Measurements from ENCODE around the gene MCTP2.

MCTP2 gene

GRCh38 chr15:94331731-94332130, 100.4 kb downstream of the MCTP2 start:
- no peaks in the 10 kb centered on the region for H3K27me3 ChIP-seq (ENCODE audit: low read depth, low read length)
- H3K27ac ChIP-seq (ENCODE audit: low read length): no peak overlapping the region
- no peaks in the 10 kb centered on the region for H3K9me3 ChIP-seq (ENCODE audit: control insufficient read depth in 1 of 2, low read length in 2 of 2)
- H3K4me3 ChIP-seq (ENCODE audit: low read depth in 1 of 2, low read length in 2 of 2): no peak overlapping the region
- H3K4me1 ChIP-seq (ENCODE audit: control insufficient read depth in 1 of 2, insufficient read depth in 2 of 2, low read length in 2 of 2): no peaks in the 10 kb centered on the region
- H3K36me3 ChIP-seq (ENCODE audit: control insufficient read depth in 1 of 2, insufficient read depth in 2 of 2, low read length in 2 of 2): no peaks in the 10 kb centered on the region

GRCh38 chr15:94335616-94336015, 104.3 kb downstream of the MCTP2 start:
- no peaks in the 10 kb centered on the region for H3K36me3 ChIP-seq (ENCODE audit: control insufficient read depth in 1 of 2, insufficient read depth in 2 of 2, low read length in 2 of 2)
- no peaks in the 10 kb centered on the region for H3K9me3 ChIP-seq (ENCODE audit: control insufficient read depth in 1 of 2, low read length in 2 of 2)
- no peak overlapping the region for H3K27ac ChIP-seq (ENCODE audit: low read length)
- H3K27me3 ChIP-seq (ENCODE audit: low read depth, low read length): no peaks in the 10 kb centered on the region
- no peak overlapping the region for H3K4me3 ChIP-seq (ENCODE audit: low read depth in 1 of 2, low read length in 2 of 2)
- H3K4me1 ChIP-seq (ENCODE audit: control insufficient read depth in 1 of 2, insufficient read depth in 2 of 2, low read length in 2 of 2): no peaks in the 10 kb centered on the region

GRCh38 chr15:94336817-94337467, 105.6 kb downstream of the MCTP2 start:
- no peaks in the 10 kb centered on the region for H3K9me3 ChIP-seq (ENCODE audit: control insufficient read depth in 1 of 2, low read length in 2 of 2)
- no peak overlapping the region for H3K4me3 ChIP-seq (ENCODE audit: low read depth in 1 of 2, low read length in 2 of 2)
- no peaks in the 10 kb centered on the region for H3K4me1 ChIP-seq (ENCODE audit: control insufficient read depth in 1 of 2, insufficient read depth in 2 of 2, low read length in 2 of 2)
- no peak overlapping the region for H3K27ac ChIP-seq (ENCODE audit: low read length)
- no peaks in the 10 kb centered on the region for H3K36me3 ChIP-seq (ENCODE audit: control insufficient read depth in 1 of 2, insufficient read depth in 2 of 2, low read length in 2 of 2)
- H3K27me3 ChIP-seq (ENCODE audit: low read depth, low read length): no peaks in the 10 kb centered on the region

GRCh38 chr15:94338243-94338846, 107.0 kb downstream of the MCTP2 start:
- H3K27me3 ChIP-seq (ENCODE audit: low read depth, low read length): no peaks in the 10 kb centered on the region
- no peaks in the 10 kb centered on the region for H3K4me1 ChIP-seq (ENCODE audit: control insufficient read depth in 1 of 2, insufficient read depth in 2 of 2, low read length in 2 of 2)
- no peak overlapping the region for H3K27ac ChIP-seq (ENCODE audit: low read length)
- no peak overlapping the region for H3K4me3 ChIP-seq (ENCODE audit: low read depth in 1 of 2, low read length in 2 of 2)
- no peaks in the 10 kb centered on the region for H3K36me3 ChIP-seq (ENCODE audit: control insufficient read depth in 1 of 2, insufficient read depth in 2 of 2, low read length in 2 of 2)
- no peaks in the 10 kb centered on the region for H3K9me3 ChIP-seq (ENCODE audit: control insufficient read depth in 1 of 2, low read length in 2 of 2)

GRCh38 chr15:94346282-94346681, 114.9 kb downstream of the MCTP2 start:
- Histone ChIP-seq H3K4me3 (ENCODE audit: low read depth in 1 of 2, low read length in 2 of 2) (no peak overlapping the region), H3K4me1 (ENCODE audit: control insufficient read depth in 1 of 2, insufficient read depth in 2 of 2, low read length in 2 of 2) (no peaks in the 10 kb centered on the region), H3K27me3 (ENCODE audit: low read depth, low read length) (no peaks in the 10 kb centered on the region), H3K9me3 (ENCODE audit: control insufficient read depth in 1 of 2, low read length in 2 of 2) (no peaks in the 10 kb centered on the region), H3K27ac (ENCODE audit: low read length) (no peak overlapping the region), H3K36me3 (ENCODE audit: control insufficient read depth in 1 of 2, insufficient read depth in 2 of 2, low read length in 2 of 2) (no peaks in the 10 kb centered on the region)

- Histone ChIP-seq H3K9me3 (ENCODE audit: control insufficient read depth in 1 of 2, low read length in 2 of 2) (no peaks in the 10 kb centered on the region), H3K4me1 (ENCODE audit: control insufficient read depth in 1 of 2, insufficient read depth in 2 of 2, low read length in 2 of 2) (no peaks in the 10 kb centered on the region), H3K4me3 (ENCODE audit: low read depth in 1 of 2, low read length in 2 of 2) (no peak overlapping the region), H3K27me3 (ENCODE audit: low read depth, low read length) (no peaks in the 10 kb centered on the region), H3K27ac (ENCODE audit: low read length) (no peak overlapping the region), H3K36me3 (ENCODE audit: control insufficient read depth in 1 of 2, insufficient read depth in 2 of 2, low read length in 2 of 2) (no peaks in the 10 kb centered on the region)
Measured at GRCh38 chr15:94348084-94348483, 116.7 kb downstream of the MCTP2 start.

- no peaks in the 10 kb centered on the region for H3K27me3 ChIP-seq (ENCODE audit: low read depth, low read length)
- no peak overlapping the region for H3K27ac ChIP-seq (ENCODE audit: low read length)
- H3K36me3 ChIP-seq (ENCODE audit: control insufficient read depth in 1 of 2, insufficient read depth in 2 of 2, low read length in 2 of 2): no peaks in the 10 kb centered on the region
- H3K9me3 ChIP-seq (ENCODE audit: control insufficient read depth in 1 of 2, low read length in 2 of 2): no peaks in the 10 kb centered on the region
- no peaks in the 10 kb centered on the region for H3K4me1 ChIP-seq (ENCODE audit: control insufficient read depth in 1 of 2, insufficient read depth in 2 of 2, low read length in 2 of 2)
- no peak overlapping the region for H3K4me3 ChIP-seq (ENCODE audit: low read depth in 1 of 2, low read length in 2 of 2)
Measured at GRCh38 chr15:94351031-94351535, 119.7 kb downstream of the MCTP2 start.

- Histone ChIP-seq H3K9me3 (ENCODE audit: control insufficient read depth in 1 of 2, low read length in 2 of 2) (no peaks in the 10 kb centered on the region), H3K4me1 (ENCODE audit: control insufficient read depth in 1 of 2, insufficient read depth in 2 of 2, low read length in 2 of 2) (no peaks in the 10 kb centered on the region), H3K27me3 (ENCODE audit: low read depth, low read length) (no peaks in the 10 kb centered on the region), H3K27ac (ENCODE audit: low read length) (no peak overlapping the region), H3K36me3 (ENCODE audit: control insufficient read depth in 1 of 2, insufficient read depth in 2 of 2, low read length in 2 of 2) (no peaks in the 10 kb centered on the region), H3K4me3 (ENCODE audit: low read depth in 1 of 2, low read length in 2 of 2) (no peak overlapping the region)
Measured at GRCh38 chr15:94352636-94353487, 121.5 kb downstream of the MCTP2 start.

GRCh38 chr15:94353488-94353820, 122.1 kb downstream of the MCTP2 start:
- H3K4me1 ChIP-seq (ENCODE audit: control insufficient read depth in 1 of 2, insufficient read depth in 2 of 2, low read length in 2 of 2): no peaks in the 10 kb centered on the region
- H3K27me3 ChIP-seq (ENCODE audit: low read depth, low read length): no peaks in the 10 kb centered on the region
- no peaks in the 10 kb centered on the region for H3K9me3 ChIP-seq (ENCODE audit: control insufficient read depth in 1 of 2, low read length in 2 of 2)
- no peak overlapping the region for H3K4me3 ChIP-seq (ENCODE audit: low read depth in 1 of 2, low read length in 2 of 2)
- H3K36me3 ChIP-seq (ENCODE audit: control insufficient read depth in 1 of 2, insufficient read depth in 2 of 2, low read length in 2 of 2): no peaks in the 10 kb centered on the region
- no peak overlapping the region for H3K27ac ChIP-seq (ENCODE audit: low read length)

GRCh38 chr15:94354655-94355054, 123.3 kb downstream of the MCTP2 start:
- no peak overlapping the region for H3K4me3 ChIP-seq (ENCODE audit: low read depth in 1 of 2, low read length in 2 of 2)
- no peaks in the 10 kb centered on the region for H3K27me3 ChIP-seq (ENCODE audit: low read depth, low read length)
- no peak overlapping the region for H3K27ac ChIP-seq (ENCODE audit: low read length)
- no peaks in the 10 kb centered on the region for H3K4me1 ChIP-seq (ENCODE audit: control insufficient read depth in 1 of 2, insufficient read depth in 2 of 2, low read length in 2 of 2)
- no peaks in the 10 kb centered on the region for H3K9me3 ChIP-seq (ENCODE audit: control insufficient read depth in 1 of 2, low read length in 2 of 2)
- no peaks in the 10 kb centered on the region for H3K36me3 ChIP-seq (ENCODE audit: control insufficient read depth in 1 of 2, insufficient read depth in 2 of 2, low read length in 2 of 2)

- H3K27me3 ChIP-seq (ENCODE audit: low read depth, low read length): no peaks in the 10 kb centered on the region
- no peak overlapping the region for H3K27ac ChIP-seq (ENCODE audit: low read length)
- no peaks in the 10 kb centered on the region for H3K4me1 ChIP-seq (ENCODE audit: control insufficient read depth in 1 of 2, insufficient read depth in 2 of 2, low read length in 2 of 2)
- H3K36me3 ChIP-seq (ENCODE audit: control insufficient read depth in 1 of 2, insufficient read depth in 2 of 2, low read length in 2 of 2): no peaks in the 10 kb centered on the region
- no peaks in the 10 kb centered on the region for H3K9me3 ChIP-seq (ENCODE audit: control insufficient read depth in 1 of 2, low read length in 2 of 2)
- H3K4me3 ChIP-seq (ENCODE audit: low read depth in 1 of 2, low read length in 2 of 2): no peak overlapping the region
Measured at GRCh38 chr15:94359716-94360115, 128.4 kb downstream of the MCTP2 start.
